Testis (tissue), 3 donors: ENCODE measurements around the gene FURIN. TPM values are rescaled to one million over a fixed set of nuclear protein-coding genes. Genes with fewer than 3 reads are reported as not detected.
"Not testable (repeated sequence)": the region's sequence is repeated elsewhere in the genome, so short reads cannot be mapped to it uniquely, and the experiment has no call there.

Source experiments
- DNase-seq: peaks from one replicate; pipeline ENCODE4 v3.0.0-alpha.2; 2019
- H3K27ac ChIP-seq, 2 donors: fragments of 200-600 bp; sonication (generic); one replicate each; pipeline ENCODE4 v1.5.1; 2019
- H3K27me3 ChIP-seq: fragments of 200-600 bp; sonication (generic); one replicate; pipeline ENCODE4 v1.5.1; 2019
- H3K36me3 ChIP-seq: fragments of 200-600 bp; sonication (generic); one replicate; pipeline ENCODE4 v1.5.1; 2017; ENCODE audit warnings: low read depth; ENCODE audit errors: missing control alignments
- H3K4me1 ChIP-seq: fragments of 200-600 bp; sonication (generic); one replicate; pipeline ENCODE4 v1.5.1; 2019
- H3K4me3 ChIP-seq, 2 donors: fragments of 200-600 bp; sonication (generic); one replicate each; pipeline ENCODE4 v1.5.1; 2017 to 2019
- H3K9me3 ChIP-seq: fragments of 200-600 bp; sonication (generic); one replicate; pipeline ENCODE4 v1.5.1; 2017
- CTCF ChIP-seq, 3 experiments: fragments of 450-650 bp in 2 of 3; fragments of 200-600 bp in 1 of 3; sonication (generic) in 1 of 3; IDR thresholded peaks; one replicate each; pipeline ENCODE4 v1.5.1; 2016 to 2019; ENCODE audit warnings: antibody characterized with exemption in 3 of 3, mild to moderate bottlenecking in 2 of 3, moderate library complexity in 1 of 3
- POLR2A ChIP-seq: fragments of 450-650 bp; IDR thresholded peaks from one replicate; pipeline ENCODE4 v1.6.1; 2017; ENCODE audit warnings: antibody characterized with exemption, mild to moderate bottlenecking, moderate library complexity
- WGBS, 2 donors: methylation state at CpG; one replicate each; pipeline ENCODE4 v1.1.5; 2018; 5-methylcytosine and 5-hydroxymethylcytosine counted together
- intact Hi-C: fragments of 100-400 bp; cut with DNase I; formaldehyde crosslinking; loops from one replicate; pipeline ENCODE4 v1.15.1; 2023; ENCODE audit warnings: low total_unique reads
- polyA plus RNA-seq: library from polyadenylated mRNA; stranded (reverse); fragments of 350-450 nt; fragmentation: Illumina TruSeq; extraction: RNeasy Lipid Tissue Mini Kit (QIAGEN cat#74804); gene quantifications from one replicate; pipeline ENCODE4 v1.2.3, GENCODE V29; 2014; ENCODE audit warnings: low read depth, low replicate concordance; ENCODE audit not compliant: insufficient read depth
- total RNA-seq, 2 donors: library from RNA; depleted of rRNA; stranded (reverse); fragments of >200 nt; gene quantifications; one replicate each; pipeline ENCODE4 v1.2.3, GENCODE V29; 2016

Gene FURIN
- total and polyA plus RNA-seq, 3 donors from 2014 or later = 21.5 to 32.1 (median 23.1) TPM

- 94 to 95% methylated on average over 18 of the region's 18 CpGs for WGBS, 2 donors
- H3K27me3 ChIP-seq = no peaks in the 10 kb centered on the region
- no peaks in the 10 kb centered on the region for H3K36me3 ChIP-seq
- no peaks in the 10 kb centered on the region for H3K4me1 ChIP-seq
- no peak overlapping the region for H3K27ac ChIP-seq
- intact Hi-C loops = no loop called here
- no peak for DNase-seq
- TF ChIP-seq POLR2A (no peak), CTCF (IDR thresholded peaks at IDR 0.05) (no peak)
- H3K4me3 ChIP-seq = no peak overlapping the region
- H3K9me3 ChIP-seq = no peaks in the 10 kb centered on the region
Measured at GRCh38 chr15:90840157-90840855, 28.1 kb upstream of the FURIN start.

GRCh38 chr15:90840954-90841353 is 27.4 kb upstream of the FURIN start:
- Histone ChIP-seq H3K36me3 (no peaks in the 10 kb centered on the region), H3K4me1 (no peaks in the 10 kb centered on the region), H3K27me3 (no peaks in the 10 kb centered on the region), H3K9me3 (no peaks in the 10 kb centered on the region), H3K27ac (no peak overlapping the region), H3K4me3 (no peak overlapping the region)
- WGBS, 2 donors = 86 to 87% methylated on average over 8 of the region's 8 CpGs
- no peak for DNase-seq
- no peak for TF ChIP-seq POLR2A
- TF ChIP-seq CTCF (IDR thresholded peaks at IDR 0.05) = no peak
- intact Hi-C loops = no loop called here

- H3K4me3 ChIP-seq = no peak overlapping the region
- intact Hi-C loops = no loop called here
- no peaks in the 10 kb centered on the region for H3K4me1 ChIP-seq
- no peak for DNase-seq
- H3K27me3 ChIP-seq = no peaks in the 10 kb centered on the region
- H3K9me3 ChIP-seq = no peaks in the 10 kb centered on the region
- TF ChIP-seq CTCF (IDR thresholded peaks at IDR 0.05) (no peak), POLR2A (no peak)
- no peak overlapping the region for H3K27ac ChIP-seq
- no peaks in the 10 kb centered on the region for H3K36me3 ChIP-seq
- 72 to 80% methylated on average over 5 of the region's 5 CpGs for WGBS, 2 donors
Measured at GRCh38 chr15:90844696-90845095, 23.7 kb upstream of the FURIN start.

GRCh38 chr15:90845201-90845949 is 23.0 kb upstream of the FURIN start:
- TF ChIP-seq POLR2A = no peak
- TF ChIP-seq CTCF (IDR thresholded peaks at IDR 0.05) = no peak
- H3K9me3 ChIP-seq = no peaks in the 10 kb centered on the region
- no peaks in the 10 kb centered on the region for H3K36me3 ChIP-seq
- H3K27me3 ChIP-seq = no peaks in the 10 kb centered on the region
- no peak overlapping the region for H3K27ac ChIP-seq
- no peaks in the 10 kb centered on the region for H3K4me1 ChIP-seq
- 72 to 81% methylated on average over 7 to 9 of the region's 9 CpGs for WGBS, 2 donors
- no peak for DNase-seq
- H3K4me3 ChIP-seq = no peak overlapping the region
- intact Hi-C loops = no loop called here

GRCh38 chr15:90849424-90849823 is 19.0 kb upstream of the FURIN start:
- H3K4me1 ChIP-seq, H3K27me3 ChIP-seq, DNase-seq, H3K27ac ChIP-seq, intact Hi-C loops, H3K4me3 ChIP-seq, H3K9me3 ChIP-seq, H3K36me3 ChIP-seq: not testable (repeated sequence)
- WGBS, 2 donors = 86 to 93% methylated on average over 1 of the region's 1 CpG
